Sigmoid colon (tissue), 4 donors: ENCODE data around the gene LAMTOR2.

Source experiments
- CTCF ChIP-seq, 4 experiments: fragments of 450-650 bp in 3 of 4; fragments of 200-600 bp in 1 of 4; IDR thresholded peaks; one replicate each; pipeline ENCODE4 v1.5.1; 2016 to 2019; ENCODE audit warnings: antibody characterized with exemption in 4 of 4, mild to moderate bottlenecking in 3 of 4, moderate library complexity in 2 of 4
- EP300 ChIP-seq, 4 donors: sonication (generic); formaldehyde crosslinking; IDR thresholded peaks; one replicate each; pipeline ENCODE4 v1.6.1; 2017; ENCODE audit warnings: antibody characterized with exemption in 4 of 4
- POLR2A ChIP-seq, 2 donors: fragments of 450-650 bp; IDR thresholded peaks; one replicate each; pipeline ENCODE4 v1.6.1; 2016; ENCODE audit warnings: antibody characterized with exemption in 2 of 2, mild to moderate bottlenecking in 2 of 2, moderate library complexity in 2 of 2
- POLR2AphosphoS5 ChIP-seq, 4 donors: sonication (generic); formaldehyde crosslinking; IDR thresholded peaks; one replicate each; pipeline ENCODE4 v1.6.1; 2017; ENCODE audit warnings: antibody characterized with exemption in 4 of 4

GRCh38 chr1:156076609-156077429 lies 22.2 kb downstream of the LAMTOR2 start:
- TF ChIP-seq POLR2A (IDR thresholded peaks at IDR 0.05) (peak; percentile 30 to 38), CTCF (IDR thresholded peaks at IDR 0.05) (no peak), POLR2AphosphoS5 (IDR thresholded peaks at IDR 0.05) (peak; percentile 35 to 83 (median 62)), EP300 (IDR thresholded peaks at IDR 0.05) (no peak)
